ENCODE measurements around the gene IYD.

DNA sequence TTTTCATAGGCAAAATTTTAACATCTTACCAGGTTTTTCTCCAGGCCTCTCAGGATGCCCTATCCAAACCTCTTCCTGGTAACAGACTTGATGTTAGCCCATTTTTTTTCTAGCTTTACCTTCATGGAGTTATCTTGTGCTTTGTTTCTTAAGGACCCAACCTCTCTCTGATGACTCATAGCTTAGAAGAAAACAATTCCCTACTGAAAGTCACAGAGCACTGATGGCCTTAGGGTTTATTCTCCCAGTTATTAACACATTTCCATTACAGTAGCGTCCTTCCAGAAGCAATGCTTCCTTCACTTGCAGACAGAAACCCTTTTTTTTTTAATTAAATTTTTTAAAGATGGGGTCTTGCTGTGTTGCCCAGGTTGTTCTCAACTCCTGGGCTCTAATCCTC lies 79.4 kb downstream of the IYD start:
- no peak for TF ChIP-seq YY1 (IDR thresholded peaks at IDR 0.05; ENCODE audit: low read depth)
- TF ChIP-seq CTCF (IDR thresholded peaks at IDR 0.05) = no peak
- no peak for TF ChIP-seq POLR2AphosphoS5 (IDR thresholded peaks at IDR 0.05; ENCODE audit: low read depth, low read length)
- no peak for TF ChIP-seq EZH2phosphoT487 (IDR thresholded peaks at IDR 0.05; ENCODE audit: borderline replicate concordance, low read depth)
- no peak for TF ChIP-seq EP300 (IDR thresholded peaks at IDR 0.05; ENCODE audit: borderline replicate concordance in 1 of 2, low read depth in 1 of 2, low read length in 1 of 2)
- TF ChIP-seq, protein P1, sequence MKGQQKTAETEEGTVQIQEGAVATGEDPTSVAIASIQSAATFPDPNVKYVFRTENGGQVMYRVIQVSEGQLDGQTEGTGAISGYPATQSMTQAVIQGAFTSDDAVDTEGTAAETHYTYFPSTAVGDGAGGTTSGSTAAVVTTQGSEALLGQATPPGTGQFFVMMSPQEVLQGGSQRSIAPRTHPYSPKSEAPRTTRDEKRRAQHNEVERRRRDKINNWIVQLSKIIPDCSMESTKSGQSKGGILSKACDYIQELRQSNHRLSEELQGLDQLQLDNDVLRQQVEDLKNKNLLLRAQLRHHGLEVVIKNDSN (IDR thresholded peaks at IDR 0.05; ENCODE audit: borderline replicate concordance, low read depth) = no peak
- TF ChIP-seq TAF1 (IDR thresholded peaks at IDR 0.05; ENCODE audit: borderline replicate concordance, low read depth, low read length) = no peak
- TF ChIP-seq FOXM1 (IDR thresholded peaks at IDR 0.05; ENCODE audit: low read depth) = no peak
- no peak for TF ChIP-seq MXI1 (IDR thresholded peaks at IDR 0.05; ENCODE audit: low read depth, low read length)
- TF ChIP-seq TCF12 (IDR thresholded peaks at IDR 0.05) = no peak
